Psoas muscle (tissue), 8 donors: Measurements from ENCODE around the gene ISCU. TPM values are rescaled to one million over a fixed set of nuclear protein-coding genes. Genes with fewer than 3 reads are reported as not detected.

ENCODE experiments used
- ATAC-seq, 4 donors: fragments of 200-7000 bp; cut with Tn5 transposase; one replicate each; pipeline ENCODE4 v1.9.1; 2020; ENCODE audit warnings: moderate library complexity in 3 of 4, mild to moderate bottlenecking in 2 of 4
- DNase-seq, 2 donors: peaks; one replicate each; pipeline ENCODE4 v3.0.0-alpha.2; 2020
- H3K27ac ChIP-seq: fragments of 200-600 bp; one replicate; pipeline ENCODE4 v1.8.0; 2022
- H3K27me3 ChIP-seq, 3 donors: fragments of 200-600 bp in 1 of 3; one replicate each; pipeline versions ENCODE4 v1.6.1 to v1.8.0; 2013 to 2022; ENCODE audit warnings: low read length in 2 of 3, mild to moderate bottlenecking in 2 of 3, moderate library complexity in 1 of 3; ENCODE audit not compliant: insufficient read depth in 3 of 3
- H3K36me3 ChIP-seq, 2 donors: fragments of 200-600 bp in 1 of 2; one replicate each; pipeline versions ENCODE4 v1.6.1 to v1.8.0; 2013 to 2022; ENCODE audit warnings: low read depth in 1 of 2, mild to moderate bottlenecking in 1 of 2, moderate library complexity in 1 of 2; ENCODE audit not compliant: insufficient read depth in 1 of 2
- H3K4me1 ChIP-seq: fragments of 200-600 bp; one replicate; pipeline ENCODE4 v1.8.0; 2022
- H3K4me3 ChIP-seq: fragments of 200-600 bp; one replicate; pipeline ENCODE4 v1.8.0; 2022; ENCODE audit warnings: mild to moderate bottlenecking
- H3K9me3 ChIP-seq: fragments of 200-600 bp; one replicate; pipeline ENCODE4 v1.8.0; 2022
- WGBS, 3 donors: extraction: QIAGEN DNeasy Blood & Tissue Kit; methylation state at CpG; one replicate each; pipeline versions ENCODE4 v1.1.6 to v1.1.7; 2013; 5-methylcytosine and 5-hydroxymethylcytosine counted together
- intact Hi-C, 2 donors: fragments of 100-400 bp; cut with DNase I; formaldehyde crosslinking; loops; one replicate each; pipeline versions ENCODE4 v1.11.0 to v1.14.2; 2022
- polyA plus RNA-seq, 3 donors: library from polyadenylated mRNA; stranded (reverse); fragments of 200-250 nt; gene quantifications; one replicate each; pipeline ENCODE4 v1.2.3, GENCODE V29; 2013
- total RNA-seq, 4 donors: library from RNA; stranded (reverse); fragmentation: NEBNext Ultra II Directional in 2 of 4; extraction: Animal tissue kit (Norgen Biotek cat#: 25700) in 2 of 4; gene quantifications; one replicate each; pipeline versions ENCODE4 v1.2.1 to v1.2.4, GENCODE V29; 2021 to 2023
- TF ChIP-seq, protein P1 (sequence below): fragments of 200-600 bp; IDR thresholded peaks from one replicate; pipeline ENCODE4 v1.8.0; 2022; ENCODE audit warnings: antibody characterized with exemption
- donor health status: healthy with polysubstance abuse.
- donor health status: DM: no; HTN: no; CAD: no; lungs with moderate emphysema.
- donor health status: Bipolar disorder and iron deficiency.
- donor health status: healthy.
- donor health status: DM: yes; HTN: yes; CAD: no.
- donor health status: DM: no; HTN: no; CAD: no.
- donor health status: DM: no; HTN: no; CAD: no.
- donor health status: DM: yes; HTN: yes; CAD: no.

The ISCU gene
- total and polyA plus RNA-seq, 7 donors, result 148 to 352 (median 220) TPM

DNA sequence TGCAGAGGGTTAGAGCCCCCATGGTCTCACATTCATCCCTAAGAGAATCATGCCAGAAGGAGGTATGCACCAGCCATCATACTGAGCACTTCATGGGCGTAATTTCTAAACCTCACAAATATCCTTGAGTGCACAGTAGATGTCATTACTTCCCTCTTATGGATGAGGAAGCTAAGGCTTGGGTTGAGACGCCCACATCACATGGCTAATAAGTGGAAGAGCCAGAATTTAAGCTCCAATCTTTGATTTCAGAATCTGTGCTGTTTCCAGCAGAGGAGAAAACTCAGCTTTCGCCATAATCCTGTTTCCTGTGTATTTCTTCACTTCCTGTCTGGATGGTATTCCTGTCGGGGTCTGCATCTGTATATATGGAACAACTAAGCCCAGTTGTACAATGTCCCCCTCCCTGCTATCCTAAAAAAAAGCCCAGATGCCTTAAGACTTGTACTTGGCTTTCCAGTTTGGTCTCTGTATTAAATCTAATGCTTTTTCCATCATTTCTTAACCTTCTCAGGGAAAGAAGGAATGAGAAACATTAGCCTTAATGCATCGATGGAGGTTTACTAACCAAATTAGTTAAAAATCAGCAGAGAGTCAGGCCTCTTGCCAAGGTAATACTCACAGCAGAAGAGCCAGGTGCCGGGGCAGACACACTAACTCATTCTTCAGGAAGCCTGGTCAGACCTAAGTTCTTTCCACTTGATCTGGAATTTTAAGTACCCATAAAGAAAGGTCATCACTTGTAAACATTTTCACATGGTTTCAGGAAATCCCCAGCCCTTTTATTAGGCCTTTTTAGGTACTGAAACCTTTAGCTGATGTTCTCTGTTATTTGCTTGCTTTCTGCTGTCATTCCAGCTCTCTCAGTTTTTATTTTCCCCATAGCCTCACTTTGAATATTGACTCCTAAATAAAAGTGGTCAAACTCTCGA lies 5.3 kb downstream of the ISCU start:
- Histone ChIP-seq H3K27me3 (no peaks in the 10 kb centered on the region), H3K4me3 (no peak overlapping the region), H3K4me1 (peaks cover 30% of the 10 kb centered on the region), H3K27ac (peak overlapping the region; percentile 32), H3K9me3 (no peaks in the 10 kb centered on the region), H3K36me3 (peaks cover 29 to 65% of the 10 kb centered on the region in 2 donors)
- TF ChIP-seq, protein P1, sequence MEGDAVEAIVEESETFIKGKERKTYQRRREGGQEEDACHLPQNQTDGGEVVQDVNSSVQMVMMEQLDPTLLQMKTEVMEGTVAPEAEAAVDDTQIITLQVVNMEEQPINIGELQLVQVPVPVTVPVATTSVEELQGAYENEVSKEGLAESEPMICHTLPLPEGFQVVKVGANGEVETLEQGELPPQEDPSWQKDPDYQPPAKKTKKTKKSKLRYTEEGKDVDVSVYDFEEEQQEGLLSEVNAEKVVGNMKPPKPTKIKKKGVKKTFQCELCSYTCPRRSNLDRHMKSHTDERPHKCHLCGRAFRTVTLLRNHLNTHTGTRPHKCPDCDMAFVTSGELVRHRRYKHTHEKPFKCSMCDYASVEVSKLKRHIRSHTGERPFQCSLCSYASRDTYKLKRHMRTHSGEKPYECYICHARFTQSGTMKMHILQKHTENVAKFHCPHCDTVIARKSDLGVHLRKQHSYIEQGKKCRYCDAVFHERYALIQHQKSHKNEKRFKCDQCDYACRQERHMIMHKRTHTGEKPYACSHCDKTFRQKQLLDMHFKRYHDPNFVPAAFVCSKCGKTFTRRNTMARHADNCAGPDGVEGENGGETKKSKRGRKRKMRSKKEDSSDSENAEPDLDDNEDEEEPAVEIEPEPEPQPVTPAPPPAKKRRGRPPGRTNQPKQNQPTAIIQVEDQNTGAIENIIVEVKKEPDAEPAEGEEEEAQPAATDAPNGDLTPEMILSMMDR, result no peak
- ATAC-seq, result no peak
- DNase-seq, result no peak
- WGBS, 3 donors, result 67 to 77% (median 71%) methylated on average over 7 of the region's 7 CpGs
- intact Hi-C loops, result loop anchor here (5.0 to 10.0 kb wide), 3 partner anchors 237 to 385 kb away; partner anchors contain the start of gene SSH1 (in 1 of the 2)

DNA sequence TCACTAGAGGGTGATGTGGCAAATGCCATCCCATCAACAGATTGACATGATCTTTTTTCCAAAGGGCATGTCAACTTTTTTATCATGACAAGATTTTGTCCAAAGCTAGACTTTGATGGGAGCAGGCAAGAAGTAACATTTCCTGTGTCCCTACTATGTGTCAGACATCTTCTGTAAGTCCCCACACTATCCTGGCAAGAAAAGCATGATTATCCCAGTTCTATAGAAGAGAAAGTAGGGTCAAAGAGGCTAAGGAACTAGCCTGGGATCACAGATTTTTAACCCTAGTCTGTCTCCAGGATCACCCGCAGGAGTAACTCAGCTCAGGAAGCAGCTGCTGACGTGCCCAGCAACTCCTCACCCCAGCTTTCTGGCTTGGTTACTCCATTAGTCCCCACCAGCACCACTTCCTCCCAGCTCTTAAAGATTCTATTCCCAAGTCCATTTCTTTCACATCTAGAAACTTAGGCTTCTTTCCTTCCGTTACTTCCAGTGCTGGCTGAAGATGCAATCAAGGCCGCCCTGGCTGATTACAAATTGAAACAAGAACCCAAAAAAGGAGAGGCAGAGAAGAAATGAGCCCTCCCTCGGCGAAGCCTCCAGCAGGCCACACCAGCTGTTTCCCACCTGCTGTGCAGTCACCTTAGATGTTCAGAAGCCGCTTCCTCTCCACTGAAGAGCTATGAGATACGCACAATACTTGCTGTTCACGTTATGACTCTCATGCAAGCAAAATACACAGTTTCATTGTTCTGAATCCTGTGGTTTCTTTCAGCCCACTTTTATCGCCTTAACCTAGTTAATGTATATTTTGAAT lies 6.2 kb downstream of the ISCU start:
- H3K9me3 ChIP-seq, result no peaks in the 10 kb centered on the region
- H3K27ac ChIP-seq, result peak overlapping the region; percentile 32
- no peaks in the 10 kb centered on the region for H3K27me3 ChIP-seq
- 65 to 72% (median 70%) methylated on average over 10 of the region's 10 CpGs for WGBS, 3 donors
- DNase-seq, result no peak
- H3K36me3 ChIP-seq, result peaks cover 29 to 65% of the 10 kb centered on the region in 2 donors
- peaks cover 30% of the 10 kb centered on the region for H3K4me1 ChIP-seq
- no peak overlapping the region for H3K4me3 ChIP-seq
- ATAC-seq, result no peak
- intact Hi-C loops, result loop anchor here (5.0 to 10.0 kb wide), 3 partner anchors 236 to 384 kb away; partner anchors contain the start of gene SSH1 (in 1 of the 2)
- TF ChIP-seq, protein P1, result no peak

DNA sequence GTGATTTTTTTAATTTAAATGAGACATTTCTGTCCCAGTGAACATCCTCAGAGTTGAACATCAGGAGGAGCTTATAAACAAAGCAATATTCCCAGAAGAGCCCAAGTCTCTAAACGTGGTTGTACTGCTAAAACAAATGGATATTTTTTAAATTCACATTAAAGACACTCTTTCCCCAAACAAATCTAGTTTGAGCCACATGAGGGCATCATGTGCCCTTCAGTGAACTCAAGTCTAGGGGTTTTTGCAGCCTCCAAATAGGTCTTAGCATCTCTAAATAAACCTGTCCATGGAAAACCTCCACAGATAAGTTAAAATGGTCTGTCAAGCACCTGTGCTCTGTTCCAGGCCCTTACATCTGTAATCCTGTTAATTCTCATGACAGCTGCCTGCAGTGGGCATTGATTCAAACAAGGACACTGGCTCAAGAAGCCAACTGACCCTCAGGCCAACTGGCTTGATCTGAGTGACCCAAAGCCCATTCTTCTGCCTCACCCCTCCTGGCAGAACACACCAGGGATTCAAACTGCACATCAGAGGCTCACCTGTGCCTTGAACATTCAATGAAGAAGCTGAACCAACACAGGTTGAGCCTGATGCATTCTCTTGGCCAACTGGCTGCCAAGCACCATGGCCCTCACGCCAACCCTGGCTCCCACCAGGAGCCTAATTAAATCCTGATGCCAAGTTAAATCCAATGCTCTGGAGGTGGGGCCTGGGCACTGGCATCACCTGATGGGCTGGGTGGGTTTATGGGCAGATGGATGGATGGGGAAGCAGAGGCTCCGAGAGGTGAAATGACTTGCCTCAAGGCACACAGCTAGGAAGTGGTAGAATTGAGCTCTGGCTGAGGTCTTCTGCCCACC lies 8.6 kb downstream of the ISCU start:
- H3K9me3 ChIP-seq, result no peaks in the 10 kb centered on the region
- intact Hi-C loops, result no loop called here
- TF ChIP-seq, protein P1, result no peak
- peaks cover 20 to 44% of the 10 kb centered on the region in 2 donors for H3K36me3 ChIP-seq
- H3K4me1 ChIP-seq, result peaks cover 7% of the 10 kb centered on the region
- no peak overlapping the region for H3K27ac ChIP-seq
- no peaks in the 10 kb centered on the region for H3K27me3 ChIP-seq
- 51 to 65% (median 60%) methylated on average over 3 of the region's 3 CpGs for WGBS, 3 donors
- H3K4me3 ChIP-seq, result no peak overlapping the region
- ATAC-seq, result no peak
- DNase-seq, result no peak

DNA sequence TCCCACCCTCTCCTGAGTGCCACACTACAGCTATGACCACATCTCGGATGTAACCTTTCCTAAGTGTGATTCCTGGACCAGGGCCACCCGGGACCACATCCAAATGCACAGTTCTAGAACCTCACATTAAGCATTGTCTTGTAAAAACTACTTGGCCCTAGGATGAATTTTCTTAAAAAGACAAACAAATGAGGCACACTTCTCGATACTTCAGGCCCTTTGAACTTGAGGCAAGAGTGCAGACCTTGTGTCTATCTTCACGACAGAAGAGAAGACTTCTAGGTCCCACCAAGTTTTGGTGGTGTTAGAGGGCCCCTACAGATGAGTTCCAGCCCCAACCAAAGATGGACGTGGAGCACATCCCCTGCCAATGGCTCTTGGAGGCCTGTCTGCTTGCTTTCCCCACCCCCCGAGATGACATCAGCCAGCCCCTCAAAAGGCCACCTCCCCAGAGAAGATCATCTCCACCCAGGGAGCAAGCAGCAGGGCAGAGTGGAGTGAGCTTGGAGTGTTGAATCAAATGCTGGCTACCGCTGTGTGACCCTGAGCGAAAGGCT lies 9.3 kb downstream of the ISCU start:
- ATAC-seq (no peak), DNase-seq (no peak)
- TF ChIP-seq, protein P1, result no peak
- intact Hi-C loops, result no loop called here
- WGBS, 3 donors, result 86 to 89% (median 88%) methylated on average over 8 of the region's 8 CpGs
- H3K27ac ChIP-seq, result no peak overlapping the region
- H3K9me3 ChIP-seq, result no peaks in the 10 kb centered on the region
- H3K4me1 ChIP-seq, result peaks cover 1% of the 10 kb centered on the region
- H3K27me3 ChIP-seq, result no peaks in the 10 kb centered on the region
- H3K36me3 ChIP-seq, result peaks cover 20 to 36% of the 10 kb centered on the region in 2 donors
- no peak overlapping the region for H3K4me3 ChIP-seq
